Measurements from ENCODE around the gene ZBTB2. TPM values are rescaled to one million over a fixed set of nuclear protein-coding genes. Genes with fewer than 3 reads are reported as not detected.

ZBTB2 gene
- polyA plus RNA-seq (2011; rRNA removed) (20.9 and 22.3 TPM in 2 replicates), polyA minus RNA-seq (2011; rRNA and poly(A)+ RNA removed) (28.3 and 28.8 TPM in 2 replicates)

DNA sequence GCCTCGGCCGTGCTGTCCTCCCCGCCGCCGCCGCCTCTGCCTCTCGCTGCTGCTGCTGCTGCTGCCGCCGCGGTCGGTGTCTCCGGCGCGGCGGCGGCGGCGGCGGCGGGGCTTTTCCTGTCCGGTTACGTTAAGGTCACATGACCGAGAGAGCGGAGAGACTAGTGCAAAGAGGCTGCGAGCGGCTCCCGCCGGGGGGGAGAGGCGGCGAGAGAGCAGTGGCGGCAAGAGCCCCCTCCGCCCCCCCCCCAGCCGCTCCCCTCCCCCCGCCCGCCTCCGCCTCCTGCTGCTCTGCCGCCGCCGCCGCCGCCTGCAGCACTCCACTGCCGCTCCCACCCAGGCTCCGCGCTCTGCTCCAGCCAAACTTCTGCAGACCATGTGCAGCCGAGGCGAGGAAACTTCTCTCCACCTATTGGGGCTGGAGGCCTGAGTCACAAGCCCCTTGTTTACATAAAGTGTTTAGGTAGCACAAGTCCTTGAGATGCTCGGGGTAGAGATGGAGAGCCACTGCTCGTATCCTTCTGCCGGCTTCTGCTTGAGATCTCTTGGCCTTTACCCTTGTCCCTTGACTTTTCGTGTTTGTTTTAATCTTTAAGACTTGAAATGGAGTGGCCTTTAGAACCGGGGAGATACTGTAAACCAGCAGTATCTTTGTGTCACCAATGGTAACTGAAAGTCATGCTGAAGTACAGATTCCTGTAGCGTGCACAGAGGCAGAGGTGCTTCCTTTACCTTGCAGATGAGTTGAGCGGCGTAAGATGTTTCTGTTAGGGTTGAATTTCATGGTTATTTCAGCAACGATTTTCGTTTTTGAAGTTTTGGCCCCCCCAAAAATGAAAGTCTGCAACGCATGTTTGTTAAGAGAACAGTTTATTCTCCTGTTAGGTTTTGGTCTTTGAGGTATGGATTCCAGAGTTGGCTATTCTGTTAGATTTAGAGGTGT is at the start of gene ZBTB2:
ZBTB2 (minus strand) TSS at position 89 of the 943 bp plus-strand sequence. CDS start 17,922 bp downstream, outside the sequence.
- no peaks in the 10 kb centered on the region for H3K9me3 ChIP-seq (ENCODE audit: control insufficient read depth, insufficient read depth, low read length)
- H3K27ac ChIP-seq (ENCODE audit: low read depth, low read length) = peak within 1 kb of the TSS; percentile 83
- peak; percentile 75 for DNase-seq (ENCODE audit: low read depth, low spot score)
- TF ChIP-seq, protein P1, sequence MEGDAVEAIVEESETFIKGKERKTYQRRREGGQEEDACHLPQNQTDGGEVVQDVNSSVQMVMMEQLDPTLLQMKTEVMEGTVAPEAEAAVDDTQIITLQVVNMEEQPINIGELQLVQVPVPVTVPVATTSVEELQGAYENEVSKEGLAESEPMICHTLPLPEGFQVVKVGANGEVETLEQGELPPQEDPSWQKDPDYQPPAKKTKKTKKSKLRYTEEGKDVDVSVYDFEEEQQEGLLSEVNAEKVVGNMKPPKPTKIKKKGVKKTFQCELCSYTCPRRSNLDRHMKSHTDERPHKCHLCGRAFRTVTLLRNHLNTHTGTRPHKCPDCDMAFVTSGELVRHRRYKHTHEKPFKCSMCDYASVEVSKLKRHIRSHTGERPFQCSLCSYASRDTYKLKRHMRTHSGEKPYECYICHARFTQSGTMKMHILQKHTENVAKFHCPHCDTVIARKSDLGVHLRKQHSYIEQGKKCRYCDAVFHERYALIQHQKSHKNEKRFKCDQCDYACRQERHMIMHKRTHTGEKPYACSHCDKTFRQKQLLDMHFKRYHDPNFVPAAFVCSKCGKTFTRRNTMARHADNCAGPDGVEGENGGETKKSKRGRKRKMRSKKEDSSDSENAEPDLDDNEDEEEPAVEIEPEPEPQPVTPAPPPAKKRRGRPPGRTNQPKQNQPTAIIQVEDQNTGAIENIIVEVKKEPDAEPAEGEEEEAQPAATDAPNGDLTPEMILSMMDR (IDR thresholded peaks at IDR 0.05; ENCODE audit: low read depth, low read length) = no peak
- H3K4me3 ChIP-seq (ENCODE audit: low read depth, low read length) = peak within 1 kb of the TSS; percentile 72
- POLR2A ChIA-PET = no interaction called here
- CTCF ChIA-PET = interaction anchor here (0.7 to 1.6 kb wide), 3 partner anchors 13 to 49 kb away, joined by 3 to 4 read pairs (median 3); no protein-coding TSS in a partner anchor
- no peaks in the 10 kb centered on the region for H3K27me3 ChIP-seq (ENCODE audit: control insufficient read depth, insufficient read depth, low read length)

GRCh38 chr6:151440930-151441329 is 49.6 kb upstream of the ZBTB2 start:
- H3K27me3 ChIP-seq (ENCODE audit: control insufficient read depth, insufficient read depth, low read length) = no peaks in the 10 kb centered on the region
- no peak overlapping the region for H3K4me3 ChIP-seq (ENCODE audit: low read depth, low read length)
- DNase-seq (ENCODE audit: low read depth, low spot score) = no peak
- ChIA-PET CTCF (interaction anchor here (0.6 to 2.5 kb wide), 18 partner anchors 10 to 916 kb away, joined by 3 to 13 read pairs (median 4); no protein-coding TSS in a partner anchor), POLR2A (no interaction called here)
- TF ChIP-seq, protein P1 (IDR thresholded peaks at IDR 0.05; ENCODE audit: low read depth, low read length) = peak; percentile 53
- H3K27ac ChIP-seq (ENCODE audit: low read depth, low read length) = no peak overlapping the region
- no peaks in the 10 kb centered on the region for H3K9me3 ChIP-seq (ENCODE audit: control insufficient read depth, insufficient read depth, low read length)

GRCh38 chr6:151440498-151440897 is 49.1 kb upstream of the ZBTB2 start:
- H3K4me3 ChIP-seq (ENCODE audit: low read depth, low read length) = no peak overlapping the region
- TF ChIP-seq, protein P1 (IDR thresholded peaks at IDR 0.05; ENCODE audit: low read depth, low read length) = no peak
- ChIA-PET CTCF (interaction anchor here (0.6 to 2.5 kb wide), 14 partner anchors 11 to 917 kb away, joined by 3 to 13 read pairs (median 4); no protein-coding TSS in a partner anchor), POLR2A (no interaction called here)
- no peaks in the 10 kb centered on the region for H3K9me3 ChIP-seq (ENCODE audit: control insufficient read depth, insufficient read depth, low read length)
- no peak for DNase-seq (ENCODE audit: low read depth, low spot score)
- no peaks in the 10 kb centered on the region for H3K27me3 ChIP-seq (ENCODE audit: control insufficient read depth, insufficient read depth, low read length)
- no peak overlapping the region for H3K27ac ChIP-seq (ENCODE audit: low read depth, low read length)

- Histone ChIP-seq H3K27me3 (ENCODE audit: control insufficient read depth, insufficient read depth, low read length) (no peaks in the 10 kb centered on the region), H3K9me3 (ENCODE audit: control insufficient read depth, insufficient read depth, low read length) (no peaks in the 10 kb centered on the region), H3K4me3 (ENCODE audit: low read depth, low read length) (no peak overlapping the region), H3K27ac (ENCODE audit: low read depth, low read length) (no peak overlapping the region)
- no peak for DNase-seq (ENCODE audit: low read depth, low spot score)
- ChIA-PET CTCF (interaction anchor here (0.8 to 2.4 kb wide), 5 partner anchors 8 to 658 kb away, joined by 3 to 10 read pairs (median 4); no protein-coding TSS in a partner anchor), POLR2A (interaction anchor here (0.8 to 1.0 kb wide), 3 partner anchors 8 to 15 kb away, joined by 3 to 4 read pairs (median 3); partner anchors contain the start of gene RMND1)
- TF ChIP-seq, protein P1 (IDR thresholded peaks at IDR 0.05; ENCODE audit: low read depth, low read length) = no peak
Observed at GRCh38 chr6:151437401-151437800, 46.0 kb upstream of the ZBTB2 start.

Measured in AG04450 (cell line).